Activated T-cell treated with anti-CD3 and anti-CD28 coated beads for 4 hours (primary cell): Measurements from ENCODE around the gene RAB11FIP3.

Experiments
- DNase-seq: peaks from one replicate; pipeline ENCODE4 v3.0.0-alpha.2; 2020

Gene RAB11FIP3

DNA sequence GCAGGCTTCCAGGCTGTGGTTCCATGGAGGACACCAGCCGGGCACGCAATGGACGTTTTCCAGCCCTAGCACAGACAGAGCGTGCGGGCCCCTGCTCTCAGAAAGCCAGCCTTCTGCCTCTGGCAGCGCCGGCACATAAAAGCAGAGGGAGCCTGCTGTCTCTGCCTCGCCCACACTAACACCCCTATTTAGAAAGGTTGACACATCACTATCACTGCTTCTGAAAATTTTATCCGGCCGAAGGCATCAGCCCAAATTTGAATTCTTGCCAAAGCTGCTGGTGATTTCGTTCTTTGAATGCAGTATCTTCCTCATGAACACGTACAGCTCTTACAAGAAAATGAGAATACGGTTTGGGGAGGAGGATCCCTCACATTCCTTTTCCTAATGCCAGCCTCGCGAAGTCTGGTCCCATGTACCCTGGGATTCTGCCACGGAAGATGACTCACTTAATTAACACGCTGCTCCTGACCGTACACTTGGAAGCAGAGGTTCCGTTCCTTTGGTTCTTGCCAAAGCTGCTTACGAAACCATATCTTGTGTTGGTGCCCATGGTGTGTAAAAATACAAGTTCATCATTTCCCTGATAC, 1.3 kb upstream of the RAB11FIP3 start:
- DNase-seq: no peak

GRCh38 chr16:424623-425081, 797 bp upstream of the RAB11FIP3 start:
- no peak for DNase-seq

GRCh38 chr16:425740-426114, 278 bp downstream of the RAB11FIP3 start:
- no peak for DNase-seq

- no peak for DNase-seq
These were observed 861 bp downstream of the RAB11FIP3 start for GRCh38 chr16:426115-426905.

- no peak for DNase-seq
These were observed 1.4 kb downstream of the RAB11FIP3 start for GRCh38 chr16:426906-427249.

DNA sequence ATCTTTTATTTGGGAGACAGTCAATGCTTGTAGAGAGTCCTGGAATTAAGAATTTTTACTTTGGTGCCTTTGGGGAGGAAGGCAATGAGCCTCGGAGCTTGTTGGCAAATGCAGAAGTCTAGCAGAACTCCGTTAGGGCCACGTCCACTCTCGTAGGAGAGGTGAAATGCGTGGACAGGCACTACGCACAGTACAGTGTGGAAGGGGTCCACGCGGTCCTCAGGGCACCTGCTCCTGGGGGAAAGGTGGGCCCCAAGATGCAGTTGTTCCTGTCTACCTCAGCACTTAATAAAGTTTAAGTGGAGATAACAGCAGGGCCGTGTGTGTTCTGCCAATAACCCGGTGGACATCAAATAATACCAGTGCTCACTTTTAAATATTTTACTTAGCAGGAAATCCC, 1.8 kb downstream of the RAB11FIP3 start:
- DNase-seq: no peak

DNA sequence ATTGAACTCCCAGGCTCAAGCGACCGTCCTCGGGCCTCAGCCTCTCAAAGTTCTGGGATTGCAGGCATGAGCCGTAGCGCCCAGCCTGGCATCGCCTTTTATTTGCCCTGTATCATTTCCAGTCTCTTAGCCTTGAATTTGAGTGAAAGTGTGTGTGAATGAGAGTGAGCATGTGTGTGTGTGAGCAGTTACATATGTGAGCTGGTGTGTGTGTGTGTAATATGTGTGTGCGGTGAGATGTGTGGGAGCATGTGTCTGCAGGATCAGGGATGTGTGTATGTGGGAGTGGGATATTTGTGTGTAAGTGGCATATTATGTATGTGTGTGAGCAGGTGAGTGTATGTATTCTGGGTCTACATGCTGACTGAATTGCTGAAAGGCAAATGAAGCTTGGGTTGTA, 5.5 kb downstream of the RAB11FIP3 start:
- no peak for DNase-seq

- DNase-seq: no peak
These were observed 15.2 kb downstream of the RAB11FIP3 start for GRCh38 chr16:440627-441026.

DNA sequence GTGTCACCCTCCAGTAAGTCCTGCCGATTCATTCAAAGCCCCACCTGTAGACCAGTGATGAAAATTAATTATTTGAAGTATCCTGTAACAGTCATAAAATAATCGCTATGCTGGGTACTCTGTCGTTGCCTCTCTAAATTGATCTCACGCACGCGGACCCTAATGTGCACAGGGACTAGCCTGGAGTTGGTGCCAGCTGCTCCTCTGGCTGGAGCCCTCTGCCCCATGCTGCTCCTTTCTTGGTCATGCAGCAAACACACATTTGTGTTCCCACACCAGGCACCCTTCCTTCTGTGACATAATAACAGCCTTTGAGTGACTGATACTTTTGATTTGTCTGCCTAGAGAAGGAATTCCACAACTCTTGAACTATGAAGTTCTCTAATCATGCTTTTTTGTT, 16.0 kb downstream of the RAB11FIP3 start:
- DNase-seq: no peak

GRCh38 chr16:442976-443375, 17.5 kb downstream of the RAB11FIP3 start:
- no peak for DNase-seq

DNA sequence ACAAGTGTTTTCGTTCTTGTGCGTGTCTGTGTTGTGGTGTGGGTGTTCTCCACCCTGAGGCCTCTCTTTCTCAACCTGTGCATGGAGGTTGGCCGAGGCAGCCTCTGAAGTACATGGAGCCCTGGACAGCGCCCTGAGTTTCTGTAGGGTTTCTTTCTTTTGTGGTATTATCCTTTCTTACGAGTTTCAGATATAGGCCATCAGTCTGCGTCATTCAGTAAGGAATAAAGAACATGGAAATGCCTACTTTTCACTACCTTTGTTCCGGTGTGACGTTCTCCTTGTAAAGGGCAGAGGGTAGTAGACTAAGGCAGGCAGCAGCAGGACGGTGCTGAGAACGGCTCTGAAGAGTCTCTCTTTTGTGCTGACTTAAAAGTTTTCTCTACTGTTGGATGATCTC, 18.6 kb downstream of the RAB11FIP3 start:
- no peak for DNase-seq

DNA sequence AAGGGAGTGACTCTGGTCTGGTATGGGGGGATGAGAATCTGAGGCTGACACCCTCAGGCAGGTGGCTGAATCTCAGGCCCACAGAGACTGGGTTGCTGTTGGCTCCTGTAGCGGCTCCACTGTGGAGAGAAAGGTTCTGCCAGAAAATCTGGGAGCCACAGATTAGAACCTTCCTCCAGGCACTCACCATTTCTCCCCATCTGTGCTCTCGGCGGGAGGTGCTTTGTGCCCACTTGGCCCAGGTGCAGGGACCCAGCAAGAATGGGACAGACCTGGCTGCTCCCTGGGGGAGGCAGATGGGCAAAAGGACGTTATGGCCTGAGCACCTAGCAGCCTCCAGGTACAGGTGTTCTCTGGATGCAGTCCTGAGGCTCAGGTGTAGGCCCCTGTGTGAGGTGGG, 20.1 kb downstream of the RAB11FIP3 start:
- DNase-seq: no peak

DNA sequence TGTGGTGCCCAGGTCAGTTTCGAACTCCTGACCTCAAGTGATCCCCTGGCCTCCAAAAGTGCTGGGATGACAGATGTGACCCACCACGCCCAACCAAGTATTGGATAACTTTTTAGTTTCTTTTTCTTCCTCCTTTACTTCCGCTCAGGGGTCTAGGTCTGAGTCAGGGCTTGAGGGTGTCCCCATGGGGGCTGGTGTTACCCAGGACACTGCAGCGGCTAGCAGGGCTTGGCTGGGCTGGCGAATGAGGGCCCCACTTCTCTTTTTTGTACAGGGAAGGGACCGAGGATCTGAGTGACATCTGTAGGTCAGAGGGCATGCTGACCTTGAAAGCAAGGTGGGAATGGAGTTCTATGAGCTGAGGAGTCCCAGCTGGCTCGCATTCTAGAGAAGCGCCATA, 24.9 kb downstream of the RAB11FIP3 start:
- no peak for DNase-seq

DNA sequence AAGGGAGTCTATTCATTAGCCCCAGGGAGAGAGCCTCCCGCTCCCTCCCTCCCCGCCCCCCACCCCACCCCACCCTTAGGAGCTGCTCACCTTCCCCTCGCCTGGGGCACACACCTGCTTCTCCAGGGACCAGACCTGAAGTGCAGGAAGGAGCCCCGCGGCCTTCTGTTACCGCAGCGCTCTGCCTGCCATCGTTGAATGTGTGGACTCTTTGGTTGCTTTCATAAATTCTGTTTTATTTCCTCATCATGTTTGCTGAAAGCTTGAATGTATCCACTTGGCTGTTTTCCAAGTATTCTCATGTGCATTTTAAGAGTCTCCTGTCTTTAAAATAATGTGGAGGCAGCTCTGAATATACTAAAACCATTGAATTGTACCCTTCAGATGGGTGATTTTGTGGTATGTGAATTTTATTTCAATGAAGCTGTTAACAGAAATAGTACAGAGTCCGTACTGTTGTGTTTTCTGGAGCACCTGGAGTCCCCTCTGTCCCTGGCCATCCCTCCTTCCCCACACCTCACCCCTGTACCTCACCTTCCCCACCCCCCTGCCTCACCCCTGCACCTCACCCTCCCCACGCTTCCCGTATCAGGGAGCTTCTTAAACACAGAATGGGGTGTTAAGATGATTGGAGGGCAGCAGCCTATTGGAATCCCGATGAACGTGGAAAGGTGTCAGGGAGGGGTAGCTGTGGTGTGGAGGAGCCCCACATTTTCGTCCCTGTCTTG, 25.5 kb downstream of the RAB11FIP3 start:
- no peak for DNase-seq

DNA sequence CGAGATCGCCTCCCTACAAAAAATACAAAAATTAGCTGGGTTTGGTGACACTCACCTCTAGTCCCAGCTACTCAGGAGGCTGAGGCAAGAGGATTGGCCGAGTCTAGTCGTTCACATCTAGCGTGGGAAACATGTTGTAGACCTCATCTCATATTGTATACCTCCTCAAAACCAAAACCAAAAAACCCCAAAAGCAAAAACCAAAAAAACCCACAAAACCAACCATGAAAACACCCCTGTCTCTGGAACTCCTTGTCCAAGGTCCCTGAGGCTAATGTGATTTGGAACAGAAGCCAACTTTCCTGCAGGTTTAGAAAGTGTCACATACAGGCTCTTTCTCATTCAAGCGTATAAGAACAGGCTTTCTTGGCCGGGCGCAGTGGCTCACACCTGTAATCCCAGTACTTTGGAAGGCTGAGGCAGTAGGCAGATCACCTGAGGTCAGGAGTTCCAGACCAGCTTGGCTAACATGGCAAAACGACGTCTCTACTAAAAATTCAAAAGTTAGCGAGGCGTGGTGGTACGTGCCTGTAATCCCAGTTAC, 29.0 kb downstream of the RAB11FIP3 start:
- no peak for DNase-seq

- no peak for DNase-seq
These were observed 30.0 kb downstream of the RAB11FIP3 start for GRCh38 chr16:455453-455852.

DNA sequence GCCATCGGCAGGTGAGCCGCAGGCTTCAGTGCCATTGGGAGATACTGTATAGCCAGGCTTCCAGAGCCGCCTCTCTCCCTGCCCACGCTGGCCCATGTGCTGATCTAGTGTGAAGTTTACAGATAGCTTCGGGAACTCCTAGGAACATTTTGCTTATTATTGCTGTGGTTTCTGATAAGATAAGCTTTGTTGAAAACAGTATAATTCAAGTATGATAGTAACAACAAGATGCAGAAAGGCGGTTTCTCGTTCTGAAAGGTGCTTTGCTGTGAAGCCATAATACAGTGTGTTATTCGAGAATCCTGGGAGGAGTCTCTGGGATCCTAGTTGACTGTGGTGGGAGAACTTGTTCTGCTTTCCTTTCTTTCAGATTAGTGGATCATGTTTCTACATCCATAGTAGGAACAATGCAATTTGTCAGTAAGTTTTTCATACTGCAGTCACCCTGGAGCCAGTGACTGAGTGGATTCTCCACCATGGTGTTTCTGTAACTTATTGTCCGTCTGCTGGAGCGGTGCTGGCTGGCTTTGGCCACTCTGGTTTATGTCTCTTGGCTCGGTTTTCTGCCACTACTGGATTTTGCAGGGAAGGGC, 31.5 kb downstream of the RAB11FIP3 start:
- no peak for DNase-seq

DNA sequence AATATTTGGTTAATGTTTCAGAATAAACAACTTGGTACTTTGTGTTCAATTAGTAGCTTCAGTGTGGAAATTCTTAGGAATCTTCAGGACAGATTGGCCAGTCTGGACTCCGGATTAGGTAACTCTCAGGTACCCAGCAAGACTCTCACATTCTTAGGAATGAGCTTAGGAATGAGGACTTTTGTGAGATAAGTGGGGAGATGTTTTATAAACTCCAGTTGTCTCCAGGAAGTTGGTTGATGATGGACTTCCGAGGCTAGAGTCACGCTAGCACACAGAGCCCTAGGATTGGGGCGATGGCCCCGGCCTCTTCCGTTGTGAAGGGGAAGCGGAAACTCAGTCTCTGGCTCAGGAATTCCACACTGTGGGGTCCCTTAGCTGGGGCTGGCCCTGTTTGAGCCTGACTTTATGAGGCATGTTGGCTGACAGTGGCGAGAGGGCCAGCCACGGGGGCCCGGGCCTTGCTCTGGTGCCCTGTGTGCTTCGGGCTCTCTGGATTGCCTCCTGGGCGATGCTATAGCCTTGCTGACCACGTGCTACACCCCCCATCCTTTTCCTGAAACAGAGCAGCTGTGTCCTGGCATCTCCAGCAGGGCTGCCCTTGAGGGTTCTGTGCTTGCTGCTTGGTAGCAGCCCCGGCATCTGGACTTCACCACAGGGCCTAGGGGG, 32.4 kb downstream of the RAB11FIP3 start:
- no peak for DNase-seq

DNA sequence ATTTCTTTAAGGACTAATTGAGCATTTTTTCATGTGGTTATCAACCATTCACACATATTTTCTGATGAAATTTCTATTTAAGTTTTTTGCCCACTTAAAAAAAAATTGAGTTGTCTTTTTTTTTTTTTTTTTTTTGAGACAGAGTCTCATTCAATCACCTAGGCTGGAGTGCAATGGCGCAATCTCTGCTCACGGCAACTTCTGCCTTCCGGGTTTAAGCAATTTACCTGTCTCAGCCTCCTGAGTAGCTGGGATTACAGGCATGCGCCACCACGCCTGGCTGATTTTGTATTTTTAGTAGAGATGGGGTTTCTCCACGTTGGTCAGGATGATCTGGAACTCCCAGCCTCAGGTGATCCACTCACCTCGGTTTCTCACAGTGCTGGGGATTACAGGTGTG, 34.3 kb downstream of the RAB11FIP3 start:
- DNase-seq: no peak

DNA sequence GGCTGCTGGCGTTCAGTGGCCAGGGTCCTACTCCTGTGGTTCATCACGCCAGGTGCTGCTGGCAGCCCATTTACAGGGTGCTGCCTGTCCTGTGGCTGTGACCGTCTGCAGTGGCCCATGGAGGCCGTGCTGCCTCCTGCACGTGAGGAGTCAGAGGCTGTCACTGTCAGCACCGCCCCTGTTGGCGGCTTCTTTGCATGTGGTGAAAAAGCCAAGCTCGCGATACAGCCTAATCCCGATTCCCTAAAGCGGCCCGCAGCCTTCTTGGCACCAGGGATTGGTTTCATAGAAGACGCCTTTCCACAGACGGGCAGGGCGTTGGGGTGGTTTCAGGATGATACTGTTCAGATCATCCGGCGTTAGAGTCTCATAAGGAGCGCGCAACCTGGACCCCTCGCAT, 35.3 kb downstream of the RAB11FIP3 start:
- no peak for DNase-seq

- no peak for DNase-seq
These were observed 37.6 kb downstream of the RAB11FIP3 start for GRCh38 chr16:463071-463470.

DNA sequence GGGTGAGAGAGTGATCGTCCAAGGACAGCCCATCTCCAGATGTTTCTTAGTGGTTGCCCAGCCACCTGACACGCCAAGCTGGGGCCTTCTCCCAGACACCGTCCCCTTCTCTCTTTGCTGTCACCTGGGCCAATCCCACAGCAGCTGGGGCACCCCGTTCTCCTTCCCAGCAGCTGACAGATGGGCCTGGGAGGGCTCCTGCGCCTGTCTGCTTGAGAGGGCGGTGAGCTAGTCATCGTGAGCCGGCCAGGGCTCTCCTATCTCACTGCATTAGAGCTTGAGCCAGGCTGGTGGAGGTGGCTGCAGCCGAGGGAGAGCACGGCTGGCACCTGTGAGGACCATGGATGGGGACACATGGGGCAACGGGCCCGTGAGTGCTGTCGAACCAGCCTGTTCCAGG, 41.2 kb downstream of the RAB11FIP3 start:
- no peak for DNase-seq
